ENCODE measurements around the gene MAD1L1.

GRCh38 chr7:1842321-1843221 lies 390.2 kb downstream of the MAD1L1 start:
- TF ChIP-seq CTCF (IDR thresholded peaks at IDR 0.05; ENCODE audit: extremely low read depth in 1 of 2, insufficient read depth in 1 of 2, low read depth in 1 of 2, low read length in 2 of 2) (no peak), POLR2A (IDR thresholded peaks at IDR 0.05; ENCODE audit: low read depth, low read length) (no peak), EZH2 (IDR thresholded peaks at IDR 0.05; ENCODE audit: borderline replicate concordance, low read depth, low read length, severe bottlenecking) (no peak), POLR2AphosphoS5 (IDR thresholded peaks at IDR 0.05; ENCODE audit: insufficient read depth, low read depth, low read length) (no peak), MAX (IDR thresholded peaks at IDR 0.05; ENCODE audit: insufficient read depth, insufficient read length) (no peak)
